Sigmoid colon (tissue), 4 donors: Measurements from ENCODE around the gene RALA.

ENCODE experiments used
- EP300 ChIP-seq, 4 donors: sonication (generic); formaldehyde crosslinking; IDR thresholded peaks; one replicate each; pipeline ENCODE4 v1.6.1; 2017; ENCODE audit warnings: antibody characterized with exemption in 4 of 4
- POLR2A ChIP-seq, 2 donors: fragments of 450-650 bp; IDR thresholded peaks; one replicate each; pipeline ENCODE4 v1.6.1; 2016; ENCODE audit warnings: antibody characterized with exemption in 2 of 2, mild to moderate bottlenecking in 2 of 2, moderate library complexity in 2 of 2
- POLR2AphosphoS5 ChIP-seq, 4 donors: sonication (generic); formaldehyde crosslinking; IDR thresholded peaks; one replicate each; pipeline ENCODE4 v1.6.1; 2017; ENCODE audit warnings: antibody characterized with exemption in 4 of 4
- TF ChIP-seq, protein P1 (sequence below), 4 experiments: fragments of 450-650 bp in 3 of 4; fragments of 200-600 bp in 1 of 4; IDR thresholded peaks; one replicate each; pipeline ENCODE4 v1.5.1; 2016 to 2019; ENCODE audit warnings: antibody characterized with exemption in 4 of 4, mild to moderate bottlenecking in 3 of 4, moderate library complexity in 2 of 4

DNA sequence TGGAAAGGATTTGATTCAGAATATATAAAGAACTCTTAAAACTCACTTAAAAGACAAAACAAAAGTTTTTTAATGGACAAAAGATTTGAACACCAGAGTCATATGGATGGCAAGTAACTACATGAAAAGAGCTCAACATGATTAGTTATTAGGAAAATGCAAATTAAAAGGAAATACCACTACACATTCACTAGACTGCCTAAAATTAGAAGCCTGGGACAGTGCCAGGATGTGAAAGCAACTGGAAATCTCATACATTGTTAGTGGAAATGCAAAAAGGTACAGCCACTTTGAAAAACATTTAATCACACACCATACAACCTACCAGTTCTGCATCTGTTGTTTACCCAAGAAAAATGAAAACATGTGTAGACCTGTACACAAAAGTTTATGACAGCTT is 48.8 kb downstream of the RALA start:
- TF ChIP-seq, protein P1, sequence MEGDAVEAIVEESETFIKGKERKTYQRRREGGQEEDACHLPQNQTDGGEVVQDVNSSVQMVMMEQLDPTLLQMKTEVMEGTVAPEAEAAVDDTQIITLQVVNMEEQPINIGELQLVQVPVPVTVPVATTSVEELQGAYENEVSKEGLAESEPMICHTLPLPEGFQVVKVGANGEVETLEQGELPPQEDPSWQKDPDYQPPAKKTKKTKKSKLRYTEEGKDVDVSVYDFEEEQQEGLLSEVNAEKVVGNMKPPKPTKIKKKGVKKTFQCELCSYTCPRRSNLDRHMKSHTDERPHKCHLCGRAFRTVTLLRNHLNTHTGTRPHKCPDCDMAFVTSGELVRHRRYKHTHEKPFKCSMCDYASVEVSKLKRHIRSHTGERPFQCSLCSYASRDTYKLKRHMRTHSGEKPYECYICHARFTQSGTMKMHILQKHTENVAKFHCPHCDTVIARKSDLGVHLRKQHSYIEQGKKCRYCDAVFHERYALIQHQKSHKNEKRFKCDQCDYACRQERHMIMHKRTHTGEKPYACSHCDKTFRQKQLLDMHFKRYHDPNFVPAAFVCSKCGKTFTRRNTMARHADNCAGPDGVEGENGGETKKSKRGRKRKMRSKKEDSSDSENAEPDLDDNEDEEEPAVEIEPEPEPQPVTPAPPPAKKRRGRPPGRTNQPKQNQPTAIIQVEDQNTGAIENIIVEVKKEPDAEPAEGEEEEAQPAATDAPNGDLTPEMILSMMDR (IDR thresholded peaks at IDR 0.05), result no peak
- TF ChIP-seq POLR2A (IDR thresholded peaks at IDR 0.05) (no peak), POLR2AphosphoS5 (IDR thresholded peaks at IDR 0.05) (no peak), EP300 (IDR thresholded peaks at IDR 0.05) (no peak)
